H9 (cell line): ENCODE data around the gene CASK. TPM values are rescaled to one million over a fixed set of nuclear protein-coding genes. Genes with fewer than 3 reads are reported as not detected.

Experiments
- DNase-seq: peaks from one replicate; pipeline ENCODE4 v3.0.0-alpha.2; 2017
- H2AFZ ChIP-seq: one replicate; pipeline ENCODE4 v1.6.1; 2013; ENCODE audit warnings: mild to moderate bottlenecking, low read length, control low read depth, moderate library complexity
- H2AK5ac ChIP-seq: 2 replicates; pipeline ENCODE4 v1.6.1; 2013; ENCODE audit warnings: low read length, control low read depth, mixed read lengths; ENCODE audit not compliant: insufficient read length
- H2BK120ac ChIP-seq: one replicate; pipeline ENCODE4 v1.6.1; 2013; ENCODE audit warnings: low read depth, mild to moderate bottlenecking, low read length, control low read depth, inconsistent platforms; ENCODE audit not compliant: poor library complexity, severe bottlenecking
- H2BK12ac ChIP-seq: 2 replicates; pipeline ENCODE4 v1.6.1; 2013; ENCODE audit warnings: low read length, control low read depth, mixed read lengths, low read depth; ENCODE audit not compliant: insufficient read length
- H2BK15ac ChIP-seq: 2 replicates; pipeline ENCODE4 v1.6.1; 2013; ENCODE audit warnings: low read depth, low read length, control low read depth
- H2BK20ac ChIP-seq: one replicate; pipeline ENCODE4 v1.6.1; 2013; ENCODE audit warnings: low read depth, mild to moderate bottlenecking, low read length, control low read depth, inconsistent platforms; ENCODE audit not compliant: poor library complexity, severe bottlenecking
- H2BK5ac ChIP-seq: 2 replicates; pipeline ENCODE4 v1.6.1; 2013; ENCODE audit warnings: low read length, control low read depth, mixed read lengths; ENCODE audit not compliant: insufficient read length
- H3K14ac ChIP-seq: 2 replicates; pipeline ENCODE4 v1.6.1; 2013; ENCODE audit warnings: low read length, control low read depth; ENCODE audit not compliant: insufficient read depth
- H3K18ac ChIP-seq: 2 replicates; pipeline ENCODE4 v1.6.1; 2013; ENCODE audit warnings: low read depth, mild to moderate bottlenecking, mixed read lengths, low read length, control low read depth; ENCODE audit not compliant: insufficient read length
- H3K23ac ChIP-seq: 2 replicates; pipeline ENCODE4 v1.6.1; 2013; ENCODE audit warnings: low read length, control low read depth, mixed read lengths, low read depth; ENCODE audit not compliant: insufficient read length
- H3K23me2 ChIP-seq: 2 replicates; pipeline ENCODE4 v1.6.1; 2013; ENCODE audit warnings: low read depth, mild to moderate bottlenecking, mixed read lengths, low read length, control low read depth; ENCODE audit not compliant: insufficient read length, poor library complexity, severe bottlenecking
- H3K27ac ChIP-seq: 2 replicates; pipeline ENCODE4 v1.5.1; 2013; ENCODE audit warnings: low read length, control low read depth, mixed read lengths, low read depth; ENCODE audit not compliant: insufficient read length
- H3K27me3 ChIP-seq: 2 replicates; pipeline ENCODE4 v1.6.1; 2013; ENCODE audit warnings: low read length, control low read depth, inconsistent platforms; ENCODE audit not compliant: insufficient read depth
- H3K4ac ChIP-seq: 2 replicates; pipeline ENCODE4 v1.6.1; 2013; ENCODE audit warnings: low read depth, mild to moderate bottlenecking, control low read depth, inconsistent platforms, low read length, moderate library complexity
- H3K4me1 ChIP-seq: 2 replicates; pipeline ENCODE4 v1.6.1; 2013; ENCODE audit warnings: low read length, control low read depth, inconsistent platforms; ENCODE audit not compliant: insufficient read depth
- H3K4me2 ChIP-seq: 2 replicates; pipeline ENCODE4 v1.6.1; 2013; ENCODE audit warnings: low read length, control low read depth, mixed read lengths; ENCODE audit not compliant: insufficient read length, insufficient read depth
- H3K56ac ChIP-seq: 2 replicates; pipeline ENCODE4 v1.6.1; 2013; ENCODE audit warnings: low read depth, mild to moderate bottlenecking, mixed read lengths, low read length, control low read depth; ENCODE audit not compliant: insufficient read length
- H3K79me1 ChIP-seq: 2 replicates; pipeline ENCODE4 v1.6.1; 2013; ENCODE audit warnings: low read depth, mild to moderate bottlenecking, moderate library complexity, low read length, control low read depth, inconsistent platforms; ENCODE audit not compliant: insufficient read depth, poor library complexity, severe bottlenecking
- H3K79me2 ChIP-seq: 2 replicates; pipeline ENCODE4 v1.6.1; 2013; ENCODE audit warnings: low read length, control low read depth, inconsistent platforms; ENCODE audit not compliant: insufficient read depth
- H3K9ac ChIP-seq: 2 replicates; pipeline ENCODE4 v1.6.1; 2013; ENCODE audit warnings: low read length, control low read depth, mixed read lengths; ENCODE audit not compliant: insufficient read length; ENCODE audit errors: extremely low read depth
- H3K9me3 ChIP-seq: one replicate; pipeline ENCODE4 v1.6.1; 2013; ENCODE audit warnings: low read depth, low read length, inconsistent platforms; ENCODE audit not compliant: control insufficient read depth
- H3T11ph ChIP-seq: one replicate; pipeline ENCODE4 v1.6.1; 2013; ENCODE audit warnings: mild to moderate bottlenecking, low read length, control low read depth, inconsistent platforms
- H4K20me1 ChIP-seq: one replicate; pipeline ENCODE4 v1.6.1; 2013; ENCODE audit not compliant: control insufficient read depth, insufficient read length, insufficient read depth
- H4K5ac ChIP-seq: 2 replicates; pipeline ENCODE4 v1.6.1; 2013; ENCODE audit warnings: low read depth, mild to moderate bottlenecking, mixed read lengths, low read length, control low read depth; ENCODE audit not compliant: insufficient read length
- H4K8ac ChIP-seq: replicated peaks from 2 replicates; pipeline ENCODE4 v1.6.1; 2013; ENCODE audit warnings: low read length, control low read depth, mixed read lengths, low read depth; ENCODE audit not compliant: insufficient read length
- H4K91ac ChIP-seq: 2 replicates; pipeline ENCODE4 v1.6.1; 2013; ENCODE audit warnings: low read depth, mild to moderate bottlenecking, moderate library complexity, mixed read lengths, low read length, control low read depth; ENCODE audit not compliant: insufficient read length
- H3K27ac Mint-ChIP-seq, 3 experiments: 2 replicates in 2 of 3; 3 replicates in 1 of 3; pipeline ENCODE4 v1.8.0; 2020 to 2021; ENCODE audit warnings: mixed read lengths in 3 of 3, mild to moderate bottlenecking in 1 of 3, moderate library complexity in 1 of 3
- H3K27me3 Mint-ChIP-seq: 2 replicates; pipeline ENCODE4 v1.8.0; 2021; ENCODE audit warnings: low read depth, mild to moderate bottlenecking, moderate library complexity, mixed read lengths
- H3K36me3 Mint-ChIP-seq, 3 experiments: 2 replicates in 2 of 3; 3 replicates in 1 of 3; pipeline ENCODE4 v1.8.0; 2020 to 2021; ENCODE audit warnings: low read depth in 3 of 3, mixed read lengths in 3 of 3; ENCODE audit not compliant: insufficient read depth in 1 of 3
- H3K4me1 Mint-ChIP-seq, 2 experiments: 2 replicates each; pipeline ENCODE4 v1.8.0; 2020; ENCODE audit warnings: mixed read lengths in 2 of 2
- H3K4me3 Mint-ChIP-seq, 2 experiments: 2 replicates in 1 of 2; 3 replicates in 1 of 2; pipeline ENCODE4 v1.8.0; 2020 to 2021; ENCODE audit warnings: mild to moderate bottlenecking in 2 of 2, mixed read lengths in 2 of 2, moderate library complexity in 1 of 2
- H3K9me3 Mint-ChIP-seq, 2 experiments: 2 replicates in 1 of 2; 3 replicates in 1 of 2; pipeline ENCODE4 v1.8.0; 2020; ENCODE audit warnings: mild to moderate bottlenecking in 2 of 2, mixed read lengths in 2 of 2, moderate library complexity in 1 of 2
- CTCF ChIP-seq: fragments of 200-600 bp; sonication (generic); conservative IDR thresholded peaks from 3 replicates; pipeline ENCODE4 v1.8.0; 2021; ENCODE audit warnings: antibody characterized with exemption, mild to moderate bottlenecking
- WGBS: extraction: QIAGEN DNeasy Blood & Tissue Kit; methylation state at CpG from one replicate; pipeline ENCODE4 v1.1.7; 2013; ENCODE audit warnings: missing lambda C conversion rate, low lambda C conversion rate, mixed read lengths; ENCODE audit not compliant: insufficient read length; ENCODE audit errors: extremely low coverage; 5-methylcytosine and 5-hydroxymethylcytosine counted together
- total RNA-seq: library from RNA; stranded (reverse); gene quantifications from 2 replicates; pipeline ENCODE4 v1.2.1, GENCODE V29; 2021

CASK gene
- total RNA-seq, 1 experiment from 2014 or later: 44.1 TPM

- Mint-ChIP-seq H3K27me3 (no peaks in the 10 kb centered on the region), H3K36me3 (peaks cover 0 to 4% (median 0%) of the 10 kb centered on the region in 3 experiments; a peak in 1 of 7 replicates), H3K4me3 (no peak overlapping the region), H3K27ac (peak overlapping the region in 2 of 3 experiments; percentile 67 to 80; a peak in 5 of 7 replicates), H3K4me1 (peaks cover 6 to 10% of the 10 kb centered on the region in 2 experiments; a peak in 3 of 4 replicates), H3K9me3 (peaks cover 36% of the 10 kb centered on the region in 2 experiments)
- Histone ChIP-seq H3K79me2 (no peaks in the 10 kb centered on the region), H3K56ac (no peak overlapping the region), H3K23me2 (no peaks in the 10 kb centered on the region), H4K5ac (no peak overlapping the region), H3K18ac (no peak overlapping the region), H3K9ac (no peak overlapping the region), H3K4me1 (no peaks in the 10 kb centered on the region; the same call in 1 of the 2 replicates), H2BK12ac (no peak overlapping the region), H2AK5ac (no peak overlapping the region), H3T11ph (no peak overlapping the region), H3K23ac (no peak overlapping the region), H3K27me3 (no peaks in the 10 kb centered on the region), H3K9me3 (no peaks in the 10 kb centered on the region), H4K8ac (no peak overlapping the region), H2BK15ac (no peak overlapping the region), H3K14ac (no peak overlapping the region), H2BK120ac (no peak overlapping the region), H2BK20ac (no peak overlapping the region), H3K27ac (no peak overlapping the region), H3K4me2 (no peak overlapping the region), H2AFZ (no peak overlapping the region), H4K91ac (no peak overlapping the region), H4K20me1 (no peaks in the 10 kb centered on the region), H2BK5ac (no peak overlapping the region), H3K79me1 (no peaks in the 10 kb centered on the region), H3K4ac (no peak overlapping the region)
- no peak for DNase-seq
- WGBS: no CpG with 5 or more reads among the region's 2 CpGs
- TF ChIP-seq CTCF: no peak
Observed at GRCh38 chrX:41732260-41732659, 191.1 kb downstream of the CASK start.
